ENCODE results near the gene ATP2C2. TPM values are rescaled to one million over a fixed set of nuclear protein-coding genes. Genes with fewer than 3 reads are reported as not detected.

The ATP2C2 gene
- total and polyA plus RNA-seq, 2 donors (not counting 1 experiment from before 2014, with no cell fraction given), result not detected

GRCh38 chr16:84350685-84351400 is 17.5 kb upstream of the ATP2C2 start:
- Histone ChIP-seq H3K79me2 (ENCODE audit: control insufficient read depth, insufficient read depth, low read length) (no peaks in the 10 kb centered on the region), H3K9ac (ENCODE audit: low read length) (no peak overlapping the region), H3K27ac (ENCODE audit: low read length in 2 of 2) (no peak overlapping the region), H3K9me3 (ENCODE audit: control extremely low read depth in 1 of 3, control insufficient read depth in 2 of 3, insufficient read depth in 1 of 3, low read length in 2 of 3) (no peaks in the 10 kb centered on the region), H4K20me1 (ENCODE audit: control insufficient read depth, insufficient read depth, low read length, poor library complexity, severe bottlenecking) (no peaks in the 10 kb centered on the region), H3K4me1 (ENCODE audit: control insufficient read depth in 2 of 2, insufficient read depth in 2 of 2, low read length in 2 of 2) (no peaks in the 10 kb centered on the region), H2AFZ (ENCODE audit: insufficient read depth, low read depth, low read length, poor library complexity, severe bottlenecking) (no peak overlapping the region), H3K4me2 (replicated peaks; ENCODE audit: low read depth, low read length, poor library complexity, severe bottlenecking) (no peak overlapping the region), H3K36me3 (replicated peaks in 1 of 2; ENCODE audit: control extremely low read depth in 1 of 2, control insufficient read depth in 1 of 2, extremely low read depth in 1 of 2, insufficient read depth in 2 of 2, low read length in 1 of 2) (no peaks in the 10 kb centered on the region), H3K4me3 (ENCODE audit: control extremely low read depth in 1 of 5, extremely low read depth in 1 of 5, insufficient read depth in 1 of 5, low read depth in 2 of 5, low read length in 4 of 5) (no peak overlapping the region), H3K27me3 (replicated peaks in 1 of 4; ENCODE audit: control extremely low read depth in 1 of 4, control insufficient read depth in 3 of 4, insufficient read depth in 4 of 4, low read length in 3 of 4) (no peaks in the 10 kb centered on the region)
- CTCF ChIA-PET, result no interaction called here
- POLR2A ChIA-PET, result no interaction called here
- DNase-seq (no peak), ATAC-seq (ENCODE audit: low read depth) (no peak)
- no peaks in the 10 kb centered on the region for H3K4me1 Mint-ChIP-seq
- H3K27me3 Mint-ChIP-seq, result peaks cover 16% of the 10 kb centered on the region
- TF ChIP-seq EZH2 (IDR thresholded peaks at IDR 0.05; ENCODE audit: borderline replicate concordance, insufficient read depth, low read depth, low read length, poor library complexity, severe bottlenecking) (no peak), CTCF (IDR thresholded peaks at IDR 0.05) (no peak)
- 68% methylated on average over 5 of the region's 16 CpGs for WGBS (ENCODE audit: insufficient coverage)
- H3K9me3 Mint-ChIP-seq (ENCODE audit: insufficient read depth), result no peaks in the 10 kb centered on the region
- H3K4me3 Mint-ChIP-seq, result no peak overlapping the region
- H3K27ac Mint-ChIP-seq, result no peak overlapping the region
- intact Hi-C loops (cut with micrococcal nuclease), result no loop called here

GRCh38 chr16:84351630-84352029 is 16.7 kb upstream of the ATP2C2 start:
- Mint-ChIP-seq H3K27ac (no peak overlapping the region), H3K9me3 (ENCODE audit: insufficient read depth) (no peaks in the 10 kb centered on the region), H3K4me3 (no peak overlapping the region), H3K27me3 (peaks cover 14% of the 10 kb centered on the region), H3K4me1 (no peaks in the 10 kb centered on the region)
- Histone ChIP-seq H3K36me3 (replicated peaks in 1 of 2; ENCODE audit: control extremely low read depth in 1 of 2, control insufficient read depth in 1 of 2, extremely low read depth in 1 of 2, insufficient read depth in 2 of 2, low read length in 1 of 2) (no peaks in the 10 kb centered on the region), H3K27ac (ENCODE audit: low read length in 2 of 2) (no peak overlapping the region), H3K4me3 (ENCODE audit: control extremely low read depth in 1 of 5, extremely low read depth in 1 of 5, insufficient read depth in 1 of 5, low read depth in 2 of 5, low read length in 4 of 5) (no peak overlapping the region), H3K9ac (ENCODE audit: low read length) (no peak overlapping the region), H3K4me1 (ENCODE audit: control insufficient read depth in 2 of 2, insufficient read depth in 2 of 2, low read length in 2 of 2) (no peaks in the 10 kb centered on the region), H4K20me1 (ENCODE audit: control insufficient read depth, insufficient read depth, low read length, poor library complexity, severe bottlenecking) (no peaks in the 10 kb centered on the region), H3K79me2 (ENCODE audit: control insufficient read depth, insufficient read depth, low read length) (no peaks in the 10 kb centered on the region), H3K27me3 (replicated peaks in 1 of 4; ENCODE audit: control extremely low read depth in 1 of 4, control insufficient read depth in 3 of 4, insufficient read depth in 4 of 4, low read length in 3 of 4) (no peaks in the 10 kb centered on the region), H3K9me3 (ENCODE audit: control extremely low read depth in 1 of 3, control insufficient read depth in 2 of 3, insufficient read depth in 1 of 3, low read length in 2 of 3) (no peaks in the 10 kb centered on the region), H3K4me2 (replicated peaks; ENCODE audit: low read depth, low read length, poor library complexity, severe bottlenecking) (no peak overlapping the region), H2AFZ (ENCODE audit: insufficient read depth, low read depth, low read length, poor library complexity, severe bottlenecking) (no peak overlapping the region)
- intact Hi-C loops (cut with micrococcal nuclease), result no loop called here
- no peak for DNase-seq
- no peak for ATAC-seq (ENCODE audit: low read depth)
- WGBS (ENCODE audit: insufficient coverage), result 100% methylated on average over 2 of the region's 8 CpGs
- TF ChIP-seq CTCF (IDR thresholded peaks at IDR 0.05), result no peak
- TF ChIP-seq EZH2 (IDR thresholded peaks at IDR 0.05; ENCODE audit: borderline replicate concordance, insufficient read depth, low read depth, low read length, poor library complexity, severe bottlenecking), result no peak
- ChIA-PET CTCF (no interaction called here), POLR2A (no interaction called here)

All from B cell (primary cell).